Nephron (organoid): Measurements from ENCODE around the gene NASP.

Experiments
- H3K27ac Mint-ChIP-seq, 3 experiments: 2 replicates each; pipeline ENCODE4 v1.8.0; 2020; ENCODE audit warnings: mixed read lengths in 3 of 3, mild to moderate bottlenecking in 2 of 3, moderate library complexity in 1 of 3
- H3K27me3 Mint-ChIP-seq: 2 replicates; pipeline ENCODE4 v1.8.0; 2021; ENCODE audit warnings: low read depth, mild to moderate bottlenecking, moderate library complexity, mixed read lengths
- H3K36me3 Mint-ChIP-seq: 2 replicates; pipeline ENCODE4 v1.8.0; 2020; ENCODE audit warnings: low read depth, mixed read lengths
- H3K4me1 Mint-ChIP-seq: 2 replicates; pipeline ENCODE4 v1.8.0; 2020; ENCODE audit warnings: mixed read lengths
- H3K4me3 Mint-ChIP-seq, 3 experiments: 2 replicates each; pipeline ENCODE4 v1.8.0; 2020; ENCODE audit warnings: mild to moderate bottlenecking in 3 of 3, mixed read lengths in 3 of 3, moderate library complexity in 2 of 3
- H3K9me3 Mint-ChIP-seq: 2 replicates; pipeline ENCODE4 v1.8.0; 2020; ENCODE audit warnings: mixed read lengths
- CTCF ChIP-seq, 3 experiments: fragments of 200-600 bp; sonication (generic); IDR thresholded peaks; one replicate each; pipeline ENCODE4 v1.5.0; 2021; ENCODE audit warnings: antibody characterized with exemption in 3 of 3; ENCODE audit not compliant: unreplicated experiment in 3 of 3

Gene NASP

GRCh38 chr1:45551684-45552083 is 32.2 kb upstream of the NASP start:
- Mint-ChIP-seq H3K27ac (peak overlapping the region; percentile 96 to 98 (median 97)), H3K9me3 (no peaks in the 10 kb centered on the region), H3K27me3 (no peaks in the 10 kb centered on the region), H3K36me3 (peaks cover 12% of the 10 kb centered on the region), H3K4me1 (peaks cover 16% of the 10 kb centered on the region), H3K4me3 (peak overlapping the region; percentile 93 to 96 (median 95))
- TF ChIP-seq CTCF (IDR thresholded peaks at IDR 0.05; ENCODE audit: unreplicated experiment in 3 of 3): no peak

GRCh38 chr1:45552331-45552730 is 31.5 kb upstream of the NASP start:
- H3K4me1 Mint-ChIP-seq: peaks cover 16% of the 10 kb centered on the region
- H3K27ac Mint-ChIP-seq: peak overlapping the region; percentile 61 to 96 (median 64)
- no peak for TF ChIP-seq CTCF (IDR thresholded peaks at IDR 0.05; ENCODE audit: unreplicated experiment in 3 of 3)

GRCh38 chr1:45554198-45554597 is 29.6 kb upstream of the NASP start:
- no peak for TF ChIP-seq CTCF (IDR thresholded peaks at IDR 0.05; ENCODE audit: unreplicated experiment in 3 of 3)
- Mint-ChIP-seq H3K4me1 (peaks cover 16% of the 10 kb centered on the region), H3K9me3 (no peaks in the 10 kb centered on the region), H3K27me3 (no peaks in the 10 kb centered on the region), H3K4me3 (no peak overlapping the region), H3K36me3 (peaks cover 18% of the 10 kb centered on the region), H3K27ac (no peak overlapping the region)

More at GRCh38 chr1:45552331-45552730, 31.5 kb upstream of the NASP start:
- H3K36me3 Mint-ChIP-seq: peaks cover 14% of the 10 kb centered on the region
- peak overlapping the region; percentile 62 to 96 (median 95) for H3K4me3 Mint-ChIP-seq
- no peaks in the 10 kb centered on the region for H3K27me3 Mint-ChIP-seq
- H3K9me3 Mint-ChIP-seq: no peaks in the 10 kb centered on the region

GRCh38 chr1:45557422-45557944 is 26.4 kb upstream of the NASP start:
- no peaks in the 10 kb centered on the region for H3K9me3 Mint-ChIP-seq

GRCh38 chr1:45563843-45564242 is 20.0 kb upstream of the NASP start:
- no peaks in the 10 kb centered on the region for H3K9me3 Mint-ChIP-seq
- H3K4me1 Mint-ChIP-seq: no peaks in the 10 kb centered on the region
- TF ChIP-seq CTCF (IDR thresholded peaks at IDR 0.05; ENCODE audit: unreplicated experiment in 3 of 3): no peak
- no peak overlapping the region for H3K27ac Mint-ChIP-seq
- H3K4me3 Mint-ChIP-seq: no peak overlapping the region
- H3K36me3 Mint-ChIP-seq: peaks cover 61% of the 10 kb centered on the region
- no peaks in the 10 kb centered on the region for H3K27me3 Mint-ChIP-seq

More at GRCh38 chr1:45557422-45557944, 26.4 kb upstream of the NASP start:
- Mint-ChIP-seq H3K36me3 (peaks cover 33% of the 10 kb centered on the region), H3K27ac (peak overlapping the region in 1 of 3 experiments; percentile 38), H3K4me3 (no peak overlapping the region), H3K4me1 (peaks cover 2% of the 10 kb centered on the region), H3K27me3 (no peaks in the 10 kb centered on the region)
- no peak for TF ChIP-seq CTCF (IDR thresholded peaks at IDR 0.05; ENCODE audit: unreplicated experiment in 3 of 3)

- Mint-ChIP-seq H3K36me3 (peaks cover 53% of the 10 kb centered on the region), H3K4me1 (no peaks in the 10 kb centered on the region), H3K9me3 (no peaks in the 10 kb centered on the region), H3K4me3 (no peak overlapping the region), H3K27ac (no peak overlapping the region), H3K27me3 (no peaks in the 10 kb centered on the region)
- TF ChIP-seq CTCF (IDR thresholded peaks at IDR 0.05; ENCODE audit: unreplicated experiment in 3 of 3): no peak
These were observed 17.1 kb upstream of the NASP start for GRCh38 chr1:45566722-45567121.
